Gastroesophageal sphincter (tissue), 3 donors: Measurements from ENCODE around the gene NSUN6.

Experiments used
- CTCF ChIP-seq, 4 experiments: fragments of 200-600 bp in 2 of 4; fragments of 450-650 bp in 2 of 4; sonication (generic) in 1 of 4; IDR thresholded peaks; one replicate each; pipeline ENCODE4 v1.5.1; 2017 to 2019; ENCODE audit warnings: antibody characterized with exemption in 4 of 4, mild to moderate bottlenecking in 2 of 4, moderate library complexity in 2 of 4
- POLR2A ChIP-seq, 2 donors: fragments of 450-650 bp; IDR thresholded peaks; one replicate each; pipeline ENCODE4 v1.6.1; 2017; ENCODE audit warnings: antibody characterized with exemption in 2 of 2, mild to moderate bottlenecking in 2 of 2, moderate library complexity in 1 of 2

DNA sequence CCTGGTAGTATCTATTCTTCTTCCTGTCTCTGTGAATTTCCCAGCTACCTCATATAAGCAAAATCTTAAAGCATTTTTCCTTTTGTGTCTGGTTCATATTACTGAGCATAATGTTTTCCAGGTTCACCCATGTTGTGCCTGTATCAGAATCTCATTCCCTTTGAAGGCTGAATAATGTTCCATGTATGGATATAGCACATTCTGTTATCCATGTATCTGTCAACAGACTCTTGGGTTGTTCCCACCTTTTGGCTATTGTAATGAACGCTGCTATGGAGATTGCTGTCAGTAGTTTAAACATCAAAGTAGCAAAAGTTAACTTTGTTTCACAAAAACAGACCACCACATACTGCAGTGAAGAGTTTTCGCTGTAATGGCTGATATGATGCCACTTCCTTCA, 99.9 kb downstream of the NSUN6 start:
- TF ChIP-seq POLR2A (IDR thresholded peaks at IDR 0.05) (no peak), CTCF (IDR thresholded peaks at IDR 0.05) (no peak)
